ENCODE results near the gene RBCK1. TPM values are rescaled to one million over a fixed set of nuclear protein-coding genes. Genes with fewer than 3 reads are reported as not detected.

The RBCK1 gene
- total and polyA plus RNA-seq, 11 donors: 37.0 to 77.7 (median 50.6) TPM

GRCh38 chr20:362271-363254 lies 45.5 kb upstream of the RBCK1 start:
- intact Hi-C loops (cut with DNase I): loop anchor here in 1 of 10 donors (5.0 kb wide), 1 partner anchor 45 kb away; the partner anchor contains the start of gene RBCK1
- Histone ChIP-seq H3K4me3 (no peak overlapping the region), H3K27me3 (no peaks in the 10 kb centered on the region), H3K4me1 (peaks cover 0 to 12% (median 0%) of the 10 kb centered on the region in 12 donors), H3K27ac (no peak overlapping the region), H3K36me3 (no peaks in the 10 kb centered on the region), H3K9me3 (no peaks in the 10 kb centered on the region)
- TF ChIP-seq CTCF (IDR thresholded peaks at IDR 0.05): peak in 11 of 12 donors; percentile 13 to 59 (median 44)
- no peak for TF ChIP-seq POLR2A (IDR thresholded peaks at IDR 0.05)
- peak; percentile 87 to 94 (median 90) for DNase-seq
- 61 to 66% (median 66%) methylated on average over 13 of the region's 13 CpGs for WGBS, 4 donors
- peak; percentile 84 to 97 (median 92) for ATAC-seq

DNA sequence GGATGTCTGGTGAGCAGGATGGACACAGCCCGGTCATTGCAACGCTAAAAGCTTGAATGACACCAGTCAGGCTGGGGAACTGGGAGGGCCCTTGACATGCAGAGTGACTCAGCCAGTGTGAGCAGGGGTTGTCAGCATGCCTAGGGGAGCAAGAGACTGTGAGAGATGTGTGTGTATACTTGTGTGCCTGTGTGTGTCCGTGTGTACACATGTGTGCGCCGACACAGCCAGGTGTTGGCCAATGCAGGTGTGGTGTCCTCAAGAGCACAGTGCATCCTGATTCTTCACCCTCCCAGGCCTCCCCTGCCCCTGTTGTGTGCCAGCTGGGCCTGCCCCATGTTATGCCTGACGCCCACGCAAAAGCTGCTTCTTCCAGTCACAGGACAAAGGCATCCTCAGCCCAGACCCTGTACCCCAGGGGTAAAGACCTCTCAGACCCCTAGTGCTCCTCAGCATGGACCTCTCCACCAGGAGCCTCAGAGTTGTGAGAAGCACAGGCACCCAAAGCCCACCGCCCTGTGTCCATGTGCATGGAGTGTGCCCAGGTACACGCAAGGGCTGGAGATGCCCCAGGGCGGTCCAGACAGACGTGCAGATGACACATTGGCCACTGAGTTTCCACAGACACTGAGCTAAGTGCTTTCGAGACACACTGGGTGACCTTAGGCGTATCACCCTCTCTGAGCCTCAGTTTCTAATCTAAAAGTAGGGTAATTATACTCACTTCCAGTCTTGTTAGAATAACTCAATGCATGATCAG lies 44.6 kb upstream of the RBCK1 start:
- no peaks in the 10 kb centered on the region for H3K36me3 ChIP-seq
- no peak overlapping the region for H3K27ac ChIP-seq
- peaks cover 0 to 12% (median 0%) of the 10 kb centered on the region in 12 donors for H3K4me1 ChIP-seq
- no peak for TF ChIP-seq POLR2A (IDR thresholded peaks at IDR 0.05)
- no peak for TF ChIP-seq CTCF (IDR thresholded peaks at IDR 0.05)
- H3K27me3 ChIP-seq: no peaks in the 10 kb centered on the region
- no peaks in the 10 kb centered on the region for H3K9me3 ChIP-seq
- DNase-seq: no peak
- no peak overlapping the region for H3K4me3 ChIP-seq
- intact Hi-C loops (cut with DNase I): loop anchor here in 1 of 10 donors (5.0 kb wide), 1 partner anchor 44 kb away; the partner anchor contains the start of gene RBCK1
- WGBS, 4 donors: 90 to 93% (median 91%) methylated on average over 11 to 13 of the region's 13 CpGs
- ATAC-seq: no peak

DNA sequence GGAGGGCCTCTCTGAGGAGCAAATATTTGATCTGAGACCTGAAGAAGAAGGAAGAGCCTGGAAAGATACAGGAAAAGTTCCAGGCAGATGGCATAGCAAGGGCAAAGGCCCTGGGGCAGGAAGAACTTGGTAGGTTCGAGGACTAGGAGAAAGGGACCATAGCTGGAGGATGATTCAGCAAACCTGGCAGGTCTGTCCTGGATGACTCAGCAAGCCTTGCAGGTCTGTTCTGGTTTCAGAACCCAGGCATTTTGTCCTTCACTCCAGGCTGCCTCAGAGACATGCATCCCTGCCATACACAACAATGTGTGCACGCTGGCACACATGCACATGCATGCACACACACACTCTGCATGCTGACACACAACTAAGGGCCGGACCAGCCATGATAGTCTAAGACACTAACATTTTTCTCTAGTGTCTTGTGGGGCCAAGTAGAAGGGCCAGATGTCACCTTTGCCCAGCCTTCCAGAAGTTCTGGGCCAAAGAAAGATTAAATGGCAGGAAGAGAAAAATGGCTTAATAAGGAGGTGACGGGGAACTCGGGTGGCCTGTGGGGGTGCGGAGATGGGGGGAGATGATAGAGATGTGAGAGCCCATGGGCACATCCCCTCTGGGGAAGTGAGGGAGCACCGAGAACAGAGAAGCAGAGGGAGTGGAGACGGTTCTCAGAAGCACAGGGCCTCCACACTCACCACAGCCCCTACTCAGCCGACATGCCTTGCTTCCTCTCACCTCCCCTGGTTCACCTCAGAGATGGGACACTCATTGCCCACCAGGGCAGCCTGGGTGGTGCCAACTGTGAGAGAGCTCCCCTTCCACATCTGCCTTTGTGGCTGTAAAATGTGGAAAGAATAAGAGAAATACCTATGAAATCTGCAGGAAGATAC lies 42.9 kb upstream of the RBCK1 start:
- no peak for TF ChIP-seq POLR2A (IDR thresholded peaks at IDR 0.05)
- no peak for TF ChIP-seq CTCF (IDR thresholded peaks at IDR 0.05)
- DNase-seq (no peak), ATAC-seq (no peak)
- Histone ChIP-seq H3K9me3 (no peaks in the 10 kb centered on the region), H3K27ac (no peak overlapping the region), H3K27me3 (no peaks in the 10 kb centered on the region), H3K36me3 (no peaks in the 10 kb centered on the region), H3K4me1 (peaks cover 0 to 12% (median 0%) of the 10 kb centered on the region in 12 donors), H3K4me3 (no peak overlapping the region)
- WGBS, 4 donors: 88 to 90% (median 90%) methylated on average over 9 of the region's 9 CpGs
- intact Hi-C loops (cut with DNase I): loop anchor here in 1 of 10 donors (5.0 kb wide), 1 partner anchor 42 kb away; the partner anchor contains the start of gene RBCK1
